Measurements from ENCODE around the gene CDK18.
A peak's percentile ranks its signal among the peaks of the same experiment; 100 is the strongest.

Gene CDK18

GRCh38 chr1:205505791-205506190, 1.3 kb downstream of the CDK18 start:
- DNase-seq: no peak

DNA sequence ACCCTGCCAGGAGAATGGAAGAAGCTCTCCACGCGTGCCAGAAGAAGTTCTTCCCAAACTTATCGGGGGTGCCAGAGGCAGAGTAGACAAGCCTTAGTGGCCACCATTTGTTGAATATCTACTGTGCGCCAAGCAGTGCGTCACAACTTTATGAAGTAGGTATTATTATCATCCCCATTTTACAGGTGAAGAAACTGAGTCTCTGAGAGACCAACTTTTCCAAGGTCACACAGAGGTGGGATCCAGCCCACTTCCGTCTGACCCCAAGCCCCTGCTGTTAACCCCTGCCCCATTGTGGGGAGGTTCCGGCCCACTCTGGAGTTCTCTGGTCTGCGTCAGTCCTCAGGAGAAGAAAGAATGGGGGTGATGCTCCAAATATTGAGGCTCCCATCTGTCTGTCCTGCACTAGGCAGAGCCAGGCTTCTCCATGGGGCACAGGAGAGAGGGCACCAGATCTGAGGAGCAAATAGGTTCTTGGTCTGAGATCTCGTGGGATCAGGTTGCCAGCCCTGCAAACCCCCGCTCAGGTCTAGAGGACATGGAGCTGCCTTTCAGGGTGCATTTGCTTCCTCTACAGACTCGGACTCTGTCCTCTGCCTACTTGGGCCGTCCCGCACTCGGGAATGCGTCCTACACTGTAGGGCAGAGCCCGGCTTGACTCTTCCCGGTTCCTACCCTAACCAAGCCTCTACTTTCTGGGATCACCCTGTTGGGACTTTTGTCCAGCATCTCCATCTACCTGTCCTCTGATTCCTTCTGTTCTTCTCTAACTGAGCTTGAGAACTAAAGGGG, 2.1 kb downstream of the CDK18 start:
- no peak for DNase-seq

- no peak for DNase-seq
Observed at GRCh38 chr1:205508227-205508714, 3.8 kb downstream of the CDK18 start.

- DNase-seq: no peak
Observed at GRCh38 chr1:205510308-205510950, 6.0 kb downstream of the CDK18 start.

GRCh38 chr1:205510951-205511330, 6.5 kb downstream of the CDK18 start:
- no peak for DNase-seq

GRCh38 chr1:205512059-205513045, 7.9 kb downstream of the CDK18 start:
- no peak for DNase-seq

DNA sequence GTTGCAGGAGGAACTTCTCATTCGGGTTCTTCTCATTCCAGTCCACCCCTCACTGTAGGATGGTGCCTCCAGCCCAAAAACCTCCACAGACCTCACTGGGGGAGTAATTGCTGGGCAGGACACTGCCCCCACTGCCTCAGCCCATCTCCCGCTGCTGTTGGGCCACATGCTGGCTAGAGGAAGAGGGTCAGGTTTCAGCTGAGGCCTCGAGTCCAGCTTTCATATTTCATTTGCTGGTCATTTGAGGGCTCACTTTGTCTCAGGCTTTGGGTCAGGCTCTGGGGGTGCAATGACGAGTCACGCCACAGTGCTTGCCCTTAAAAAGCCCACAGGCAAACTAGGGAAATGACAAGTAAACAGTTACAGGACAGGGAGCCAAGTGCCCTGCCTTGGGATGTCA, 9.3 kb downstream of the CDK18 start:
- DNase-seq: no peak

DNA sequence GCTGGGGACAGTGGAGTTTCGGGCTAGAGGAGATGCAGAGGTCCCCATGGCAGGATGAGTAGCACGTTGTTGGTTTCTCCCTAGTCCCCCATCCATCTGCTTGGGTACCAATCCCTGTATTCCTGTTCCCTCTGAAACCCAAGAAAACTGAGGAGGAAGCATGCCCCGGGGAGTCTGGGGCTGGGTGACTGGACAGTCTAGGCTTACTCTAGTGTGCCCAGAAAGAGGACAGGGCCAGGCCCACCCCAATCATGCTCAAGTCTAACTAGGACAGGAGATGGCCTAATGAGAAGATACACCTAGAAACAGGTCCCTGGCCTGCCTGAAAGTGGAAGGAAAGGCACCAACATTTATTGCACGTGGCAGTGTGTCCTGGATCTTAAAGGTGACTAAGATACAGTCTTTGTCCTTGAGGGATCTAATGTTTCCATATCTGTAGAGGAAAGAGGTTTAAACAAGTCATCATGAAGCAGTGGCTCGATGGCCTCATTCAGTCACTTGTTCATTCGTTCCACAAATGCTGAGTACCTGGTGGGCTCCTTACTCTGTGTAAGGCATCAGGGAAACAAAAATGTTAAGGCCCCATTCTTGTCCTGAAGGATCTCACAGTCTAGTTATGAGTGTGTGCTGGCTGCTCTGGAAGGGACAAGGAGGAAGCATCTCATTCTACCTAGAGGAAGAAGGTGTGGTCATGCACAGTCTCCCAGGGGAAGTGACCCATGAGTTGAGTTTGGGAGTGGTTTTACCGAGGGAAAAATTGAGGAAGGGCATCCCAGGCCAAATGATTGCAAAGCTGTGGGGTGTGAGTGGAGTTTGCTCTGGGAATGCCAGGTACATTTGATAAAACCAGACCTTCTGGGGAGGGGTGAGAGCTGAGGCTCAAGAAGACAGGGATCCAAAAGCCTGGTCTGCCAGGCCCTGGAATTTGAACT, 10.0 kb downstream of the CDK18 start:
- no peak for DNase-seq

- DNase-seq: no peak
Observed at GRCh38 chr1:205515781-205516253, 11.3 kb downstream of the CDK18 start.

GRCh38 chr1:205516362-205516761, 11.9 kb downstream of the CDK18 start:
- no peak for DNase-seq

DNA sequence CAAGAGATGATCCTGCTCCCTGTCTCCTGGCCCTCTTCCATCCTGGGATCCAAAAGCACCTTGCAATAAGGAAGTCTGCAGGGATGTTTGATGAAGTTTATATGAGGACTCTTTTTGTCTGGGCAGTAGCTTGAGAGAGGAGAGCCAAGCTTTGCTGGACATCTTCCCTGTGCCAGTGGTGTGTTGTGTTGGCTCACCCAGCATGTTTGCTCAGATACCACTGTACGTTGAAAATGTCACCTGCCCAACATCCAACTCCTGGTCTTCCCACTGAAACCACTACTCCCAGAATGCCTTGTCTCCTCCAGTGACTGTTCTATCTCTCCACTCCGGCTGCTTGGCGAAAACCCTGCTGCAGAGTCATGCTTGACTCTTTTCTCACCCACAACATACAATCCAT, 12.8 kb downstream of the CDK18 start:
- no peak for DNase-seq

- no peak for DNase-seq
Observed at GRCh38 chr1:205517763-205518162, 13.3 kb downstream of the CDK18 start.

DNA sequence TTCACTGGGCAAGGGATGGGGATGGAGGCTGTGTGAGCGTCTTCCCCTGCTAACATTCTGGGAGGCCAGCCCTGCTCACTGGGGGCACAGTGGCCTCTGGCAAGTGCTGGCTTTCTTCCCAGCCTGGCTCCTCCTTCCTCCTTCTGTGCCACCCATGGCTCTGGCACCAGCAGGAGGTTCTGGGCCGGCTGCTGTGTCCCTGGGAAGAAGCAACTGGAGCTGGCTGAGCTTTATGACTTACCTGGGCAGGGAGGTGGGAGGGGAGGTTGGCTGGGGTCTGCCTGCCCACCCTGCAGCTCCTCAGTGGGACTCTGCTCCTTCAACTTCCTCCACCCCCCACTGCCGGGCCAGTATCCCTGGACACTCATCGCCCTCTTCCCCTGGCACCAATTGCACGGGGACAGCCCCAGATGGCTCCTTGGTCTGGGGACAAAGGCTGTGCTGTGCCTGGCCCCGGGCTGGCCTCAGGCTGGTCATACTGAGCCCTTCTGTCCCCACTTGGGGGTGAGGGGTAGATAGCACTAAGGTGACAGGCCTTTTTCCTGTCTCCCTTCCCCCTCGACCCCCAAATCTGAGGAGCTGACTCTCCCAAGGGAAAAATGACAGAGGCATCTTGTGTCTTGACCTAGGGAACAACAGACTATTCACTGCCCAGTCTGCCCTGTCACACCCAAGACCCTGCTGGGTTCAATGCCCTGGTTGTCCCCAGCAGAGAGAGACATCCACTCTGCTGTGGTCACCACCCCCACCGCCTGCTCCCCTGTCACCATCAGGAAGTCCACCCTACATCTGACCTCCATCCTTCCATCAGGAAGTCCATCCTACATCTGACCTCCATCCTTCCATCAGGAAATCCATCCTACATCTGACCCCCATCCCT, 14.4 kb downstream of the CDK18 start:
- no peak for DNase-seq

GRCh38 chr1:205519541-205520131, 15.2 kb downstream of the CDK18 start:
- DNase-seq: peak; percentile 33

- no peak for DNase-seq
Observed at GRCh38 chr1:205520709-205521108, 16.2 kb downstream of the CDK18 start.

DNA sequence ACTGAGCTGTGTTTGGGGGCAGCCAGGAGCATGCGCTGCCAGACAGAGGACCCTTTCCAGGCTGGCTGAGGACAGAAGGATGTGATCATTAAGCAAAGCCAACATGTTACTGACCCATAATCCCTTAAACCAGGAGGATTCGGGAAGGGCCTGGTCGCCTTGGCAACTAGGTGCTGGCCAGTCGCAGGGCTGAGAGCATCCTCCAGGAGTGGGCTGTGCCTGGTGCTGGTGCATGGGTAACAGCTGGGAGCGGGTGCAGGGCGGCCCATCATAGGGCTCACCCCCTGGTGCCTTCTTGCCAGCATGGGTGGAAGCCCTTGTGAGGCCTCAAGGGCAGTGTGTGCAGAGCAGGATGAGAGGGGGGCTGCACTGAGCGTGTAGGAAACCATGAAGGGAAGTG, 17.2 kb downstream of the CDK18 start:
- DNase-seq: peak; percentile 45

GRCh38 chr1:205522692-205523091, 18.2 kb downstream of the CDK18 start:
- no peak for DNase-seq

- no peak for DNase-seq
Observed at GRCh38 chr1:205523261-205523890, 18.9 kb downstream of the CDK18 start.

DNA sequence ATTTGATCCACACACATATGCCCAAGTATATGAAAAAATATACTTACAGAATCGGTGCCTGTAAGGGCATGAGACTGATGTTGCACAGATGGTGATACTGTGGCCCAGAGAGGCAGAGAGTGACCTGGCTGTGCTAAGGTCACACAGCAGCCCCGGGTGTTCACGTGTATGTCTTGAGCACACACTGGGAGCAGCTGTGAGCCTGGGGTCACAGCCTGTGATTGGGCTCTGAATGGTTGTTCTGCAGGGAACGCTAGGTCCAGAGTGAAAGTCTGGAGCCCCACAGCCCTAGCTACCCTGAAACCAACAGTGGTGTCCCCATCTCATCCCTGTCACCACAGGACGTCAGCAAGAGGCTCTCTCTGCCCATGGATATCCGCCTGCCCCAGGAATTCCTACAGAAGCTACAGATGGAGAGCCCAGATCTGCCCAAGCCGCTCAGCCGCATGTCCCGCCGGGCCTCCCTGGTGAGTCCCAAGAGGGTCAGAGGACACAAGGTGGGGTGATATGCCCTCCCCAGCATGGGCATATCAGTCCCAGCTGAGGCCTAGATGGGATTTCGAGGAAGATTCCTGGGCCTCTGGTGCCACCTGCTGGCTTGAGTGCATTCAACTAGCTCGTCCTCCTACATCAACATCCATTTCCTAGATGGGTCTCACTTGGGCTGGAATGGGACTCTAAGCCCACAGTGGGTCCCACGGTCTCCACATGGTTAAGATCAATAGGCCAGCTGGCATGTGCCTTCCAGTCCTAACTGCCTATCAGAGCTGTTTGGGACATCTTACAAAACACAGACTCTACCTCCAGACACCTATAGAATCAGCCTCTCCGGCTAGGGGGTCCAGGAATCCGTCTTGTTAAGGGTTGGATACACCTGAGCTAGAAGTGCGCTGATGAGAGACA, 19.7 kb downstream of the CDK18 start:
- DNase-seq: peak; percentile 94

Measured in eye (tissue), 1 donor.